22Rv1 (cell line): ENCODE results near the gene SHANK1.

Experiments used
- CTCF ChIP-seq: fragments of 450-650 bp; IDR thresholded peaks from 2 replicates; pipeline ENCODE4 v1.5.1; 2017; ENCODE audit warnings: mild to moderate bottlenecking
- ZFX ChIP-seq: fragments of 450-650 bp; IDR thresholded peaks from 2 replicates; pipeline ENCODE4 v1.6.1; 2017; ENCODE audit warnings: antibody characterized with exemption, borderline replicate concordance

DNA sequence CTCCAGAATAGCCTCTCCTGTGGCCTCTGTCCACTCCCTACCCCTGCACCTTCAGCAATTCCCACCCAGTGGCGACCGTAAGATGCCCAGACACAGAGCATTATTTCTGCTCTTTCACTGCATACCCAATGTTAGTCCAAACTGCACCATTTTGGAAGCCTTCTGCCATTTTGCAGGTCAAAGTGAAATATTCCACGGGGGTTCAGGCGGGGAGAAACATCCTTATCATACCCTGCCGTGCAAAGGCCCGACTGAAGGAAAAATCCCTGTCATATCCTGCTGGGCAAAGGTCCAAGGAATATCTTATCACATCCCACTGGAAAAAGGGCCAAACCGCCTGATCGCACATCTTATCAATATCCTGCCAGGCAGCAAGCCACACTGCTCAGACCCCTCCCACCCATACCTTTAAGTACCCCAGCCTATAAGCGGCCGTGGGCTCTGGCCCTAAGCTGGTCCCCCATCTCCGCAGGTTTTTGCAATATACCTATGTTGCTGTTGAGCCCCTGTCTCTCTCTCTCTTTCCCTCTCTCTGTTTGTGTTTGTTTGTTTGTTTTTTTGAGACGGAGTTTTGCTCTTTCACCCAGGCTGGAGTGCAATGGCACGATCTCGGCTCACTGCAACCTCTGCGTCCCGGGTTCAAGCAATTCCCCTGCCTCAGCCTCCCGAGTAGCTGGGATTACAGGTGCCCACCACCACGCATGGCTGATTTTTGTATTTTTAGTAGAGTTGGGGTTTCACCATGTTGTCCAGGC, 21.8 kb upstream of the SHANK1 start:
- TF ChIP-seq CTCF (no peak), ZFX (no peak)
